Type B pancreatic cell (in vitro differentiated cells): Measurements from ENCODE around the gene FAXC. TPM values are rescaled to one million over a fixed set of nuclear protein-coding genes. Genes with fewer than 3 reads are reported as not detected.

Source experiments
- DNase-seq: peaks from one replicate; pipeline ENCODE4 v3.0.0; 2021; ENCODE audit warnings: mixed read lengths; ENCODE audit not compliant: unreplicated experiment; ENCODE audit errors: extremely low spot score
- H3K27ac Mint-ChIP-seq: 2 replicates; pipeline ENCODE4 v1.8.0; 2021; ENCODE audit warnings: mild to moderate bottlenecking, mixed read lengths
- H3K27me3 Mint-ChIP-seq: 2 replicates; pipeline ENCODE4 v1.8.0; 2021; ENCODE audit warnings: mixed read lengths
- H3K36me3 Mint-ChIP-seq: 2 replicates; pipeline ENCODE4 v1.8.0; 2021; ENCODE audit warnings: mixed read lengths
- H3K4me1 Mint-ChIP-seq: one replicate; pipeline ENCODE4 v1.8.0; 2021; ENCODE audit warnings: mixed read lengths; ENCODE audit not compliant: unreplicated experiment
- H3K4me3 Mint-ChIP-seq: 2 replicates; pipeline ENCODE4 v1.8.0; 2021; ENCODE audit warnings: mild to moderate bottlenecking, mixed read lengths
- H3K9me3 Mint-ChIP-seq: 2 replicates; pipeline ENCODE4 v1.8.0; 2021; ENCODE audit warnings: mixed read lengths
- total RNA-seq: library from RNA; stranded (reverse); gene quantifications from 2 replicates; pipeline ENCODE4 v1.2.1, GENCODE V29; 2021; ENCODE audit warnings: low replicate concordance
- TF ChIP-seq, protein P1 (sequence below): fragments of 200-600 bp; sonication (generic); conservative IDR thresholded peaks from 2 replicates; pipeline ENCODE4 v1.5.0; 2021; ENCODE audit warnings: antibody characterized with exemption, mild to moderate bottlenecking

FAXC gene
- total RNA-seq, 1 donor from 2014 or later: 12.5 TPM

GRCh38 chr6:99296261-99296660 lies 53.2 kb downstream of the FAXC start:
- H3K27ac Mint-ChIP-seq: no peak overlapping the region
- H3K4me1 Mint-ChIP-seq: no peaks in the 10 kb centered on the region
- no peak for DNase-seq
- H3K9me3 Mint-ChIP-seq: no peaks in the 10 kb centered on the region
- TF ChIP-seq, protein P1, sequence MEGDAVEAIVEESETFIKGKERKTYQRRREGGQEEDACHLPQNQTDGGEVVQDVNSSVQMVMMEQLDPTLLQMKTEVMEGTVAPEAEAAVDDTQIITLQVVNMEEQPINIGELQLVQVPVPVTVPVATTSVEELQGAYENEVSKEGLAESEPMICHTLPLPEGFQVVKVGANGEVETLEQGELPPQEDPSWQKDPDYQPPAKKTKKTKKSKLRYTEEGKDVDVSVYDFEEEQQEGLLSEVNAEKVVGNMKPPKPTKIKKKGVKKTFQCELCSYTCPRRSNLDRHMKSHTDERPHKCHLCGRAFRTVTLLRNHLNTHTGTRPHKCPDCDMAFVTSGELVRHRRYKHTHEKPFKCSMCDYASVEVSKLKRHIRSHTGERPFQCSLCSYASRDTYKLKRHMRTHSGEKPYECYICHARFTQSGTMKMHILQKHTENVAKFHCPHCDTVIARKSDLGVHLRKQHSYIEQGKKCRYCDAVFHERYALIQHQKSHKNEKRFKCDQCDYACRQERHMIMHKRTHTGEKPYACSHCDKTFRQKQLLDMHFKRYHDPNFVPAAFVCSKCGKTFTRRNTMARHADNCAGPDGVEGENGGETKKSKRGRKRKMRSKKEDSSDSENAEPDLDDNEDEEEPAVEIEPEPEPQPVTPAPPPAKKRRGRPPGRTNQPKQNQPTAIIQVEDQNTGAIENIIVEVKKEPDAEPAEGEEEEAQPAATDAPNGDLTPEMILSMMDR: no peak
- no peaks in the 10 kb centered on the region for H3K27me3 Mint-ChIP-seq
- H3K4me3 Mint-ChIP-seq: no peak overlapping the region
- H3K36me3 Mint-ChIP-seq: no peaks in the 10 kb centered on the region

DNA sequence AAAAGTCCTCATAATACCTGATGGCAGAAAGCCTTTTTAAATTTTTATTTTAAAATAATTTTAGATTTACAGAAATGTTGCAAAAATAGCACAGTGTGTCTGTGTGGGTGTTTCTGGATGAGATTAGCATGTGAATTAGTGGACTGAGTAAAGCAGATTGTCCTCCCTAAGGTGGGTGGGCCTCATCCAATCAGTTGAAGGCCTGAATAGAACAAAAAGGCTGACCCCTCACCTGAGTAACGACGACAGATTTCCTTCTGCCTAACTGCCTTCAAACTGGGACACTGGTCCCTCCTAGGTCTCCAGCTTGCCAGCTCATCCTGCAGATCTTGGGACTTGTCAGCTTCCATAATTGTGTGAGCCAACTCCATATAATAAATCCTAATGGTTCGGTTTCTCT lies 54.2 kb downstream of the FAXC start:
- Mint-ChIP-seq H3K27me3 (no peaks in the 10 kb centered on the region), H3K36me3 (no peaks in the 10 kb centered on the region), H3K9me3 (no peaks in the 10 kb centered on the region), H3K4me1 (no peaks in the 10 kb centered on the region), H3K4me3 (no peak overlapping the region), H3K27ac (no peak overlapping the region)
- TF ChIP-seq, protein P1: no peak
- DNase-seq: no peak

- Mint-ChIP-seq H3K36me3 (peaks cover 4% of the 10 kb centered on the region), H3K27me3 (no peaks in the 10 kb centered on the region), H3K4me3 (no peak overlapping the region), H3K4me1 (no peaks in the 10 kb centered on the region), H3K9me3 (no peaks in the 10 kb centered on the region), H3K27ac (no peak overlapping the region)
- DNase-seq: no peak
- TF ChIP-seq, protein P1: no peak
Measured at GRCh38 chr6:99294786-99295185, 54.7 kb downstream of the FAXC start.

DNA sequence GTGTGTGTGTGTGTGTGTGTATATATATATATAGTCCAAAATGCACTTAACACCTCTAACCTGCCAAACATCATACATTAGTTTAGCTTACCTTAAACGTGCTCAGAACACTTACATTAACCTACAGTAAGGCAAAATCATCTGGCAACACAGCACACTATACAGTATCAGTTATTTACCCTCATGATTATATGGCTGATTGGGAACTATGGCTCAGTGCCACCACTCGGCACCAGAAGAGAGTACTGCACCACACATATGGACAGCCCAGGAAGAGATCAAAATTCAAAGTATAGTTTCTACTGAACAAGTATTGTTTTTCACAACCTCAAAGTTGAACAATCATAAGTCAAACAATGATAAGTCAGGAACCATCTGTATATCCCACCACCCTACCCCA lies 59.8 kb downstream of the FAXC start:
- Mint-ChIP-seq H3K9me3 (no peaks in the 10 kb centered on the region), H3K4me3 (no peak overlapping the region), H3K36me3 (peaks cover 7% of the 10 kb centered on the region), H3K4me1 (peaks cover 5% of the 10 kb centered on the region), H3K27ac (no peak overlapping the region), H3K27me3 (no peaks in the 10 kb centered on the region)
- no peak for DNase-seq
- TF ChIP-seq, protein P1: no peak

- Mint-ChIP-seq H3K27ac (no peak overlapping the region), H3K4me3 (no peak overlapping the region), H3K27me3 (no peaks in the 10 kb centered on the region), H3K36me3 (peaks cover 7% of the 10 kb centered on the region), H3K9me3 (no peaks in the 10 kb centered on the region), H3K4me1 (peaks cover 5% of the 10 kb centered on the region)
- TF ChIP-seq, protein P1: no peak
- DNase-seq: no peak
Measured at GRCh38 chr6:99288668-99289067, 60.8 kb downstream of the FAXC start.

- Mint-ChIP-seq H3K27ac (no peak overlapping the region), H3K4me3 (no peak overlapping the region), H3K9me3 (no peaks in the 10 kb centered on the region), H3K27me3 (no peaks in the 10 kb centered on the region), H3K4me1 (peaks cover 5% of the 10 kb centered on the region), H3K36me3 (peaks cover 7% of the 10 kb centered on the region)
- TF ChIP-seq, protein P1: no peak
- no peak for DNase-seq
Measured at GRCh38 chr6:99287523-99287922, 62.0 kb downstream of the FAXC start.
